Suprapubic skin (tissue), 3 donors: Measurements from ENCODE around the gene OSTF1.

Experiments
- POLR2AphosphoS5 ChIP-seq, 3 donors: sonication (generic); formaldehyde crosslinking; IDR thresholded peaks; one replicate each; pipeline ENCODE4 v1.6.1; 2017; ENCODE audit warnings: antibody characterized with exemption in 3 of 3
- TF ChIP-seq, protein P1 (sequence below), 2 donors: fragments of 200-600 bp in 1 of 2; fragments of 450-650 bp in 1 of 2; sonication (generic) in 1 of 2; IDR thresholded peaks; one replicate each; pipeline ENCODE4 v1.5.1; 2016 to 2019; ENCODE audit warnings: antibody characterized with exemption in 2 of 2, mild to moderate bottlenecking in 1 of 2, moderate library complexity in 1 of 2

DNA sequence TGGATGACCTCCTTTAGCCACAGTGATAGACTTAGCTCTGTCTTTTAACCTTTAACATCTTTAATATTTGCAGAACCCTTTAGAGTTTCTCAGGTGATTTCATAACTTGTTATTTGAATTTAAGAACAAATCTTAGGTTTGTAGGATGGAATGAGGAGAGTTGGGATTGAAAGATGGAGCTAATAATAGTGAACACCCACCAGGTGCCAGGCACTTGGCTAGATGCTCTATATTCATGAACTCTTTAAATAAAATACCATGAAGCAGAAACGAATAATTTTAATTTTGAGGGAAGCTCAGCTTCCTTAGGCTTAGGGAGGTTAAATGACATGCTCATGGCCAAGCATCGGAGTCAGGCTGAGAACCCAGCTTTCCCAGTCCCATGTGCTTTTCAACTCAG is 40.8 kb upstream of the OSTF1 start:
- TF ChIP-seq, protein P1, sequence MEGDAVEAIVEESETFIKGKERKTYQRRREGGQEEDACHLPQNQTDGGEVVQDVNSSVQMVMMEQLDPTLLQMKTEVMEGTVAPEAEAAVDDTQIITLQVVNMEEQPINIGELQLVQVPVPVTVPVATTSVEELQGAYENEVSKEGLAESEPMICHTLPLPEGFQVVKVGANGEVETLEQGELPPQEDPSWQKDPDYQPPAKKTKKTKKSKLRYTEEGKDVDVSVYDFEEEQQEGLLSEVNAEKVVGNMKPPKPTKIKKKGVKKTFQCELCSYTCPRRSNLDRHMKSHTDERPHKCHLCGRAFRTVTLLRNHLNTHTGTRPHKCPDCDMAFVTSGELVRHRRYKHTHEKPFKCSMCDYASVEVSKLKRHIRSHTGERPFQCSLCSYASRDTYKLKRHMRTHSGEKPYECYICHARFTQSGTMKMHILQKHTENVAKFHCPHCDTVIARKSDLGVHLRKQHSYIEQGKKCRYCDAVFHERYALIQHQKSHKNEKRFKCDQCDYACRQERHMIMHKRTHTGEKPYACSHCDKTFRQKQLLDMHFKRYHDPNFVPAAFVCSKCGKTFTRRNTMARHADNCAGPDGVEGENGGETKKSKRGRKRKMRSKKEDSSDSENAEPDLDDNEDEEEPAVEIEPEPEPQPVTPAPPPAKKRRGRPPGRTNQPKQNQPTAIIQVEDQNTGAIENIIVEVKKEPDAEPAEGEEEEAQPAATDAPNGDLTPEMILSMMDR (IDR thresholded peaks at IDR 0.05): no peak
- no peak for TF ChIP-seq POLR2AphosphoS5 (IDR thresholded peaks at IDR 0.05)
